Measurements from ENCODE around the gene SF3A1. TPM values are rescaled to one million over a fixed set of nuclear protein-coding genes. Genes with fewer than 3 reads are reported as not detected.
A peak's percentile ranks its signal among the peaks of the same experiment; 100 is the strongest.

SF3A1 gene
- total RNA-seq, 1 donor from 2014 or later = 78.3 TPM

GRCh38 chr22:30292069-30292970 lies 64.4 kb downstream of the SF3A1 start:
- Histone ChIP-seq H3K36me3 (peaks cover 0 to 45% of the 10 kb centered on the region in 2 donors), H3K4me1 (peaks cover 72% of the 10 kb centered on the region), H3K27ac (peak overlapping the region; percentile 97), H3K27me3 (no peaks in the 10 kb centered on the region), H3K9me3 (no peaks in the 10 kb centered on the region), H3K4me3 (no peak overlapping the region)
- intact Hi-C loops (cut with DNase I) = no loop called here
- TF ChIP-seq, protein P1, sequence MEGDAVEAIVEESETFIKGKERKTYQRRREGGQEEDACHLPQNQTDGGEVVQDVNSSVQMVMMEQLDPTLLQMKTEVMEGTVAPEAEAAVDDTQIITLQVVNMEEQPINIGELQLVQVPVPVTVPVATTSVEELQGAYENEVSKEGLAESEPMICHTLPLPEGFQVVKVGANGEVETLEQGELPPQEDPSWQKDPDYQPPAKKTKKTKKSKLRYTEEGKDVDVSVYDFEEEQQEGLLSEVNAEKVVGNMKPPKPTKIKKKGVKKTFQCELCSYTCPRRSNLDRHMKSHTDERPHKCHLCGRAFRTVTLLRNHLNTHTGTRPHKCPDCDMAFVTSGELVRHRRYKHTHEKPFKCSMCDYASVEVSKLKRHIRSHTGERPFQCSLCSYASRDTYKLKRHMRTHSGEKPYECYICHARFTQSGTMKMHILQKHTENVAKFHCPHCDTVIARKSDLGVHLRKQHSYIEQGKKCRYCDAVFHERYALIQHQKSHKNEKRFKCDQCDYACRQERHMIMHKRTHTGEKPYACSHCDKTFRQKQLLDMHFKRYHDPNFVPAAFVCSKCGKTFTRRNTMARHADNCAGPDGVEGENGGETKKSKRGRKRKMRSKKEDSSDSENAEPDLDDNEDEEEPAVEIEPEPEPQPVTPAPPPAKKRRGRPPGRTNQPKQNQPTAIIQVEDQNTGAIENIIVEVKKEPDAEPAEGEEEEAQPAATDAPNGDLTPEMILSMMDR (IDR thresholded peaks at IDR 0.05) = no peak
- TF ChIP-seq POLR2AphosphoS5 (IDR thresholded peaks at IDR 0.05; ENCODE audit: insufficient read depth in 1 of 2, low read depth in 1 of 2) (no peak), POLR2A (IDR thresholded peaks at IDR 0.05) (no peak)
- no peak for DNase-seq (ENCODE audit: extremely low spot score in 2 of 2)

DNA sequence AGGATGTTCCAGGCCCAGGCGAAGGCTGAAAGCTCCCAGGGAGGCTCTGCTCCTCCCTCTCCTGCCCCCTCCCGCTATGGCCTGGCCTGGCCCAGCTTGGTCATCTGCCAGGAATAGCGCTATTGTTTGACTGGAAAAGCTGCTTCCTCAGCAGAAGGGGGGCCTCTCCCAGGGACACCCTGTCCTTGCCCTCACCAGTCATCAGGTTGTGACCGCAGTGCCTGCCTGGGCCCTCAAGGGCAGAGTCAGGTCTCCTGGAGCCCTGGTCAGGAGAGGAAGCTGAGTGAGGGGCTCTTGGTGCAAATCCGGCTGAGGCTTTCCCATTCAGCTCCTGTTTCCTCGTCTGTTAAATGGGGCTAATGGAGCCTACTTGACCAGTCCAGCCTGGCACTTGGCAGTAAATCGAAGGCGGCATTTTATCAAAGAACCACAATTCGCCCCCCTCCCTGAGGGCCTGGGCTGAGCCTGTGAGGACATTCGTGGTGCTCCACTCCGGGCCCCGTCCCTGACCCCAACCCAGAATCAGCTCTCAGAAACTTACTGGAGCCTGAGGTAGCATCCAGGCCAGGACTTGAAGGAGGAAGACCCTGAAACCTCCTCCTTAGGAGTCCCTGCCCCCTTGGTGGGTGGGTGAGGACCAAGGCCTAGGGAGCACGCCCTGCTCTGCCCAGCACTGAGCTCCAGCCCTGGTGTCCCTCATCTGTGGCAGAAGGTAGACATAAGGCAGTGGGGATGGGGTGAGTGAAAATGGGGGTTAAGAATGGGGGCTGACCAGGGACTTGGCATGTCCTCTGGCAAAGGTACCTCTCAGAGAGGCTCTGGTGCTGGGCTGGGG lies 65.4 kb downstream of the SF3A1 start:
- no peaks in the 10 kb centered on the region for H3K27me3 ChIP-seq
- peak in 1 of 2 donors; percentile 96 for DNase-seq (ENCODE audit: extremely low spot score in 2 of 2)
- intact Hi-C loops (cut with DNase I) = no loop called here
- peaks cover 0 to 39% of the 10 kb centered on the region in 2 donors for H3K36me3 ChIP-seq
- H3K4me3 ChIP-seq = no peak overlapping the region
- peaks cover 66% of the 10 kb centered on the region for H3K4me1 ChIP-seq
- H3K27ac ChIP-seq = peak overlapping the region; percentile 97
- no peaks in the 10 kb centered on the region for H3K9me3 ChIP-seq
- TF ChIP-seq, protein P1 (IDR thresholded peaks at IDR 0.05) = no peak
- peak; percentile 92 to 95 for TF ChIP-seq POLR2AphosphoS5 (IDR thresholded peaks at IDR 0.05; ENCODE audit: insufficient read depth in 1 of 2, low read depth in 1 of 2)

- H3K27ac ChIP-seq = peak overlapping the region; percentile 97
- no peaks in the 10 kb centered on the region for H3K9me3 ChIP-seq
- TF ChIP-seq POLR2A (IDR thresholded peaks at IDR 0.05) (no peak), POLR2AphosphoS5 (IDR thresholded peaks at IDR 0.05; ENCODE audit: insufficient read depth in 1 of 2, low read depth in 1 of 2) (no peak)
- TF ChIP-seq, protein P1 (IDR thresholded peaks at IDR 0.05) = no peak
- peak overlapping the region; percentile 99 to 100 for H3K4me3 ChIP-seq
- peaks cover 0 to 42% of the 10 kb centered on the region in 2 donors for H3K36me3 ChIP-seq
- peaks cover 60% of the 10 kb centered on the region for H3K4me1 ChIP-seq
- intact Hi-C loops (cut with DNase I) = no loop called here
- DNase-seq (ENCODE audit: extremely low spot score in 2 of 2) = no peak
- no peaks in the 10 kb centered on the region for H3K27me3 ChIP-seq
Observed at GRCh38 chr22:30290342-30291057, 66.2 kb downstream of the SF3A1 start.

DNA sequence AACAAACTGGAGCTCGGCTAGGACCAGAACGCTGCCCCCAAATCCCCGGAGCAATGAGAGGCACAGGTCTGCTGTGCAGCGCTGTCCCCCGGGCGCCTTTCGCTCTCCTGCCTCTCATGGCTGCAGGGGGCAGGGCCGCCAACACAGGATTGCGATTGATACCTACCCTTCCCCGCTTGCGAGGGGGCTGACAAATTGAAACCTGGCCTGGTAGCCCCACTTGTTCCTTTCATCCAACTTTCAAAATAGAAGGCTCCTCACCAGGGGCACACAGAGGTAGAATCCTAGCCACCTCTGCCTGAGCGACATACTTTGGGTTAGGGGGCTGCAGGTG lies 66.7 kb downstream of the SF3A1 start:
- intact Hi-C loops (cut with DNase I) = loop anchor here (2.0 to 10.0 kb wide), 2 partner anchors 65 to 97 kb away; partner anchors contain the start of genes CCDC157, RNF215 and SF3A1

More for the DNA sequence above, 66.7 kb downstream of the SF3A1 start:
- TF ChIP-seq POLR2A (IDR thresholded peaks at IDR 0.05) (peak in 1 of 2 donors; percentile 59), POLR2AphosphoS5 (IDR thresholded peaks at IDR 0.05; ENCODE audit: insufficient read depth in 1 of 2, low read depth in 1 of 2) (no peak)
- TF ChIP-seq, protein P1 (IDR thresholded peaks at IDR 0.05) = no peak
- DNase-seq (ENCODE audit: extremely low spot score in 2 of 2) = no peak
- peaks cover 0 to 42% of the 10 kb centered on the region in 2 donors for H3K36me3 ChIP-seq
- no peaks in the 10 kb centered on the region for H3K9me3 ChIP-seq
- no peaks in the 10 kb centered on the region for H3K27me3 ChIP-seq
- peak overlapping the region; percentile 97 for H3K27ac ChIP-seq
- peak overlapping the region; percentile 99 to 100 for H3K4me3 ChIP-seq
- peaks cover 60% of the 10 kb centered on the region for H3K4me1 ChIP-seq

Measured in vagina (tissue), 2 donors.